GF-D8 (cell line): ENCODE measurements around the gene FBXO38.
A peak's percentile ranks its signal among the peaks of the same experiment; 100 is the strongest.

ENCODE experiments used
- DNase-seq: peaks from one replicate; lab custom pipeline; 2025; lab: John Stamatoyannopoulos, UW

Gene FBXO38

GRCh38 chr5:148382961-148383360, 797 bp upstream of the FBXO38 start:
- no peak for DNase-seq

DNA sequence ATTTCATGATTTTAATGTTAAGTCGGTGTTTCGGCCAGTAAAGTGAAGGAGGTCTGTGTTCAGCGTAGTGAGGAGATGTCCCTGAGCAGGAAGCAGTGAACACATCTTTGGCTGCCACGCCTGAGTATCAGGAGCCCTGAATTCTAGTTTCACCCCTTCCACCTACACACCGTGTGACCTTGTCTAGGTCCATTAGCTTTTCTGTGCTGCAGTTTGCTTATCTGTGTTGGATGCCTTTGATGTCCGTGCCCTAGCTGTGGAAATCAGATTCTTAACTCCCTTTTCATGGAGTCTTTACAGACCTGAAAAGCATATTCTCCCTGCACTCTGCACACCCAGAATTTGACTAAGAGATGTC, 601 bp downstream of the FBXO38 start:
- no peak for DNase-seq

DNA sequence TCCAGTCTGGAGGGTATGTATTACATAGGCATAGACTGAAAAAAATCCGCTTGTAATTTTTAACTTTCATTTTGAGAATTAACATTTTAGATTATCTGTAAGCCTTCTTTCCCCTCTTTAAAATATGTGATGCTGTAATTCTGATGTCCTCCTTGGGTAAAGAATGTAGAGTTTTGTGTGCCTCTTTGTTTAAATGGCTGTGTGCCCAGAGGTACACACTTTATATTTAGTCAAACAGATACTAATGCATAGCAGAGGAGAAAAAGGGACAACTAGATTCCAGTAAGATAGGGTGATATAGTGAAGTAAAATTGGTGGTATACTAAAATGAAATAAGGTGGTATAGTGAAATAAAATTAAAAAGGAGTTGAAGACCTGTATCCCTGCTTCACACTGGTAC, 1.3 kb downstream of the FBXO38 start:
- DNase-seq = no peak

GRCh38 chr5:148386041-148386440, 2.3 kb downstream of the FBXO38 start:
- DNase-seq = no peak

DNA sequence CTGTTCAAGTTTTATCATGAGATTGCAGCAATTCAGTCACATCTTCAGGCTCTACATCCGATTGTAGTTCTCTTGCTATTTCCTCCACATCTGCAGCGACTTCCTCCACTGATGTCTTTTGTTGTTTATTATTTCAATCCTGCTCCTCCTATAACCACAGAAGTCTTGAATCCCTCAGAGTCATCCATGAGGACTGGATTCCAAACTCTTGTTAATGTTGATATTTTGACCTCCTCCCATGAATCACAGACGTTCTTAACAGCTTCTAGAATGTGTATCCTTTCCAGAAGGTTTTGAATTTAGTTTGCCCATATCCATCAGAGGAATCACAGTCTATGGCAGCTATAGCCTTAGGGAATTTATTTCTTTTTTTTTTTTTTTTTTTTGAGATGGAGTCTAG, 3.6 kb downstream of the FBXO38 start:
- no peak for DNase-seq

- no peak for DNase-seq
Measured at GRCh38 chr5:148388696-148389095, 4.9 kb downstream of the FBXO38 start.

- DNase-seq = no peak
Measured at GRCh38 chr5:148390914-148391313, 7.2 kb downstream of the FBXO38 start.

DNA sequence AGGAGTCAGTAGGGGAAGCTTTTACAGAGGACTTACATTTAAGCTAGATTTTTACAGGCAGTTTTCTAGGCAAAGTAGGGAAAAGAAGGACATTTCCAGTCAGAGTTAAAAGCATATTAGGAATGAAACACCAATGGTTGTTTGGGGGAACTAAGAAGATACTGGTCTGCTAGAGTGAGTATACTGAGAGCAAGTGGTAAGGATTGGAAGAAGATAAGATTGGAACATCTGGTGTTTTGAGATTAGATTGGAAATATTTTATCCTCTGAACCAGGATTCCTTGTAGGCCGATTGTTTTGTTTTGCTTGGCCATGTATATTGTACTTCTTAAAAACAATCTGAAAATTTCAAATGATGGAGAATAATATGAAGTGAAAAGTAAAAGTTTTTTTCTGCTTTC, 7.7 kb downstream of the FBXO38 start:
- no peak for DNase-seq

- DNase-seq = no peak
Measured at GRCh38 chr5:148393390-148393741, 9.6 kb downstream of the FBXO38 start.

DNA sequence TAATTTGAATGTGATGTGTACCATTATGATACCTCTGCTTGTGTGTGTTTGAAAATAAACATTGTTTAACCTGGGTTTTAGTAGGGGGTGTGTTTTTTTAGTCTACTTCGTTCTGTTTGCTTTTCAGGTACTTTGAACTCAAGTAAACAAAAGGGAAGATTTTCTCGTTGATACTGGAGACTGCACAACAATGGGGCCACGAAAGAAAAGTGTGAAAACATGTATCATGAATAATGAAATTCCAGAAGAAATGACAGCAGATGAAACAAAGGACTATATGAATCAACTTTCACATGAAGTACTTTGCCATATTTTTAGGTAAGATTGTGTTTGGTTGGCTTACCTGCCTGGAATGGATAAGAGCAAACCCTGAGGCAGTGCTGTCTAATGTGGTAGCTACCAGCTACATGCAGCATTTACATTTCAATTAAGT, 10.8 kb downstream of the FBXO38 start:
- no peak for DNase-seq

GRCh38 chr5:148395031-148395430, 11.3 kb downstream of the FBXO38 start:
- DNase-seq = no peak

DNA sequence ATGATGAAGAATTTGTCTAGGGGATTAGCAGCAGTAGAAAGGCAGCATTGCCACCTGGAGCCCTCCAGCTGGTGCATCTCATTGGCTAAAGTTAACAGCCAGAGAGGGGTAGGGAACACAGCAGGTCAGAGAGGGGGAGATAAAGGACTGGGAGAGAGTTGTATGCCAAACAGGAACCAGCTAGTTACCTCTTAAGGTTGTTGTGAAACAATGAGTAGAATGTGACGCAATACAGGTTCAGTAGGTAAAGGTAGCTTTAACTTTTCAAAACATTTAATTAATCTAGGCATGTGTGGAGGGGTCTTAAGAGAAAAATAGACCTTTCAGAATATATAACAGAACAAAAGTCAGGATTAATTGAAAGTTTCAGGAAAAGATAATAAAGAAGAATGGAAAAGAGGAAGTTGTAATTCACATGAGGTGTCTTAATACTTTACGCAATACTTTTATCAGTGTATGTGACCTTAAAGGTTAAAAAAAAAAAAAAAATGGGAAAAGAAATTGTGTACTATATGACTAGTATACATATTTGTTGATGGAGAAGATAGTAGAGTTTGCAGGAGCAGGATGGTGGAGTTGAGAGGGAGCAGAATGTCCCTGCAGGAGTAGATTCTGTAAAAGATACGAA, 14.3 kb downstream of the FBXO38 start:
- peak; percentile 73 for DNase-seq

- no peak for DNase-seq
Measured at GRCh38 chr5:148398698-148399121, 15.0 kb downstream of the FBXO38 start.

GRCh38 chr5:148401604-148402003, 17.8 kb downstream of the FBXO38 start:
- DNase-seq = no peak

GRCh38 chr5:148403344-148403743, 19.6 kb downstream of the FBXO38 start:
- DNase-seq = peak; percentile 68

- DNase-seq = no peak
Measured at GRCh38 chr5:148406406-148406805, 22.6 kb downstream of the FBXO38 start.

DNA sequence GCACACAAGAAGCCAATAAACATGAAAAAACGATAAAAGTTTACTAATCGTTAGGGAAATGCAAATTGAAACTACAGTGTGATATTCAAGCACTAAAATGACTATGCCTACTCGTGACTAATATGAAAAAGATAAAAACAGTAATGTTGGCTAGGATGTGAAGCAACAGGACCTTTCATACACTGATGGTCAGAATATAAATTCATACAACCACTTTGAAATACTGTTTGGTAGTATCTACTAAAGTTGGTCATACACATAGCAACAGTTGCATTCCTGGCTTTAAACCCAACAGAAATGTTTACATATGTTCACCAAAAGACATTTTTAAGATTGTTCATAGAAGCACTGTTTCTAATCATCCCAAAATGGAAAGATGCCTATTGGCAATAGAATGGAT, 24.3 kb downstream of the FBXO38 start:
- no peak for DNase-seq

DNA sequence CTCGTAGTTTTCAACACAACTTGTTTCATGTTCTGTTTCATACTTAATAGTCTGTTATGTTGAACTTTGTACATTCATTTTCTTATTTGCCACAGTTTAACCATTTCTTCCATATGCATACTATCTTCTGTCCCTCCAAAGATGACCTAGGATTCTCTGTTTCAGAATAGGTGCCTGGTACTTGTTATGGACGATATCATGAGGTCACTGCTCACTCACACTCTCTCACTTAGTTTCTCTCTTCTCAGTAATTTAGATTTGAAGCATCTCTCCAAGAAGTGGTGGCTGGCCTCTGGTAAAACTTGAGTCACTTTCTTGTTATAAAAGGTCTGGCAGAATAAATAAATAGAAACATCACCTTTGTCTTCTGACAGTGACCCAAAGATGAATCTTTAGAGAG, 28.4 kb downstream of the FBXO38 start:
- no peak for DNase-seq

DNA sequence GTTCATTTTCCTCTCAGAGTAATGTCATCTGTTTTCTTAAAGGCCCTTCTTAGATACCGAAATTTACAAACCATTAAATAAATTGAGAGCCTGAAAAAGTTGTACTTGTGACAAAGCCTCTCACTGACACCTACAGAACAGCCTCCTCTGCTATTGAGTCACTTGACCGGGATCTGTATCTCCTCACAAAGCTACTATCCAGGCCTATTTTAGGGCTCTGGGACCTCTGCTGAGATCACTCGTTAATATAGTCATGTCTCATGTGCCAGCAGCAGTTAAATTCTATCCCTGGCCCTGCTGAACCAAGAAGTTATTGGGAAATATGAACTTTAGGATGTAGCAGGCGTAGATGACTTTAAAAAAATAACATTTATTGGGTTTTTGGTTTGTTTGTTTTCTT, 31.1 kb downstream of the FBXO38 start:
- DNase-seq = no peak

DNA sequence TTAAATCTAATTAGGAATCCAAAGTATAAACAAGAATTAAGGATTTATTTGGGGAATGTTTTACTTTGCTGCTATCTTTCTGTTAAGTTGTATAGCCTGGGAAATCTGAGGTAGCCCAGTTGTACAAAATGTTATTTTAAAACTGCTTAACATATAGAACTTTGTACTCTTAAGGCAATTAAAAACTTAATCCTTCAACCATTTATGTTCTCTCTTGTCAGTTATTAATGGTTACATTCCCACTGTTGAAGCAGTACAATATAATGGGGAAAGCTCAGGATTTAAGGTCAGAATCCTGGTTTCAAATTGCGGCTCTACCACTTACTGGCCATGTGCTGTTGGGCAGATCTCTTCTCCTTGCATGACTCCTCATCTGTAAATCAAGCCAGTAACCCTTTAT, 32.7 kb downstream of the FBXO38 start:
- no peak for DNase-seq

DNA sequence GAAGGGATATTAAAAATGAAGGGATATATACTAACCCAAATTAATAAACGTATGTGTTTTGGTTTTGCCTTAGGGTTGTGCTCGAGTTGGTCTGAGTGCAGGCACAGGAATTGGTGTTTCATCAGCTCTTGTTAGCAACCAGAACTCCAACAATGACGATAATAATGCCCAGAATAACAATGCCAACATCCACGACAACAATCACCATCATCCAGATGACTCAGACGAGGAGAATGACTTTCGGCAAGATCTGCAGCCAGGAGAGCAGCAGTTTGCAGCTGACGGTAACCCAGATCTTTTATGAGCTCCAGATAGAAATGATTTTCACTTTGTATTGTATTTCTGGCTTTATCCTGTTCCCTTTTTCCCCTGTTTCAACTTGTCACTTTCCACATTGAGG, 33.2 kb downstream of the FBXO38 start:
- DNase-seq = no peak

- DNase-seq = no peak
Measured at GRCh38 chr5:148418511-148418910, 34.8 kb downstream of the FBXO38 start.

GRCh38 chr5:148421661-148422060, 37.9 kb downstream of the FBXO38 start:
- DNase-seq = no peak

GRCh38 chr5:148425808-148426207, 42.0 kb downstream of the FBXO38 start:
- no peak for DNase-seq

- no peak for DNase-seq
Measured at GRCh38 chr5:148426514-148426913, 42.8 kb downstream of the FBXO38 start.
